Heart left ventricle (tissue), 16 donors: ENCODE data around the gene PCNX1. TPM values are rescaled to one million over a fixed set of nuclear protein-coding genes. Genes with fewer than 3 reads are reported as not detected.

Source experiments
- ATAC-seq, 4 donors: fragments of 200-7000 bp; cut with Tn5 transposase; one replicate each; pipeline ENCODE4 v1.9.1; 2020 to 2022; ENCODE audit warnings: moderate library complexity in 4 of 4, mild to moderate bottlenecking in 3 of 4, moderate number of reproducible peaks in 1 of 4
- DNase-seq, 5 donors: peaks; one replicate each; pipeline ENCODE4 v3.0.0-alpha.2; 2020
- H3K27ac ChIP-seq, 12 donors: fragments of 200-600 bp; sonication (generic) in 4 of 12; one replicate each; pipeline versions ENCODE4 v1.5.0 to v1.8.0; 2016 to 2022; ENCODE audit warnings: mild to moderate bottlenecking in 2 of 12
- H3K27me3 ChIP-seq, 9 donors: fragments of 200-600 bp; sonication (generic) in 2 of 9; one replicate each; pipeline versions ENCODE4 v1.5.1 to v1.8.0; 2016 to 2022; ENCODE audit warnings: mild to moderate bottlenecking in 3 of 9
- H3K36me3 ChIP-seq, 9 donors: fragments of 200-600 bp; sonication (generic) in 2 of 9; one replicate each; pipeline versions ENCODE4 v1.5.0 to v1.8.0; 2018 to 2022; ENCODE audit warnings: mild to moderate bottlenecking in 2 of 9
- H3K4me1 ChIP-seq, 12 donors: fragments of 200-600 bp; sonication (generic) in 4 of 12; one replicate each; pipeline versions ENCODE4 v1.5.0 to v1.8.0; 2016 to 2022; ENCODE audit warnings: mild to moderate bottlenecking in 3 of 12
- H3K4me3 ChIP-seq, 12 donors: fragments of 200-600 bp; sonication (generic) in 4 of 12; one replicate each; pipeline versions ENCODE4 v1.5.0 to v1.8.0; 2017 to 2022; ENCODE audit warnings: mild to moderate bottlenecking in 9 of 12, moderate library complexity in 4 of 12
- H3K9me3 ChIP-seq, 12 donors: fragments of 200-600 bp; sonication (generic) in 4 of 12; one replicate each; pipeline versions ENCODE4 v1.5.0 to v1.8.0; 2016 to 2022; ENCODE audit warnings: mild to moderate bottlenecking in 1 of 12
- POLR2A ChIP-seq, 2 donors: fragments of 450-650 bp; IDR thresholded peaks; one replicate each; pipeline ENCODE4 v1.6.1; 2017; ENCODE audit warnings: antibody characterized with exemption in 2 of 2, mild to moderate bottlenecking in 2 of 2, moderate library complexity in 2 of 2
- WGBS, 4 donors: extraction: QIAGEN DNeasy Blood & Tissue Kit in 2 of 4; methylation state at CpG; one replicate each; pipeline versions ENCODE4 v1.1.5 to v1.1.7; 2013 to 2018; 5-methylcytosine and 5-hydroxymethylcytosine counted together
- intact Hi-C, 10 donors: fragments of 100-400 bp; cut with DNase I; formaldehyde crosslinking; loops; one replicate each; pipeline versions ENCODE4 v1.11.1 to v1.14.2; 2022
- polyA plus RNA-seq, 2 donors: library from polyadenylated mRNA; stranded (reverse); fragments of 200-250 nt; gene quantifications; one replicate each; pipeline ENCODE4 v1.2.3, GENCODE V29; 2013
- total RNA-seq, 9 donors: library from RNA; depleted of rRNA in 2 of 9; stranded (reverse); fragments of >200 nt in 2 of 9; fragmentation: NEBNext Ultra II Directional in 3 of 9; extraction: Animal tissue kit (Norgen Biotek cat#: 25700) in 3 of 9; gene quantifications; one replicate each; pipeline versions ENCODE4 v1.1.0 to v1.2.4, GENCODE V29; 2016 to 2023
- TF ChIP-seq, protein P1 (sequence below), 12 donors: fragments of 200-600 bp; sonication (generic) in 4 of 12; IDR thresholded peaks; one replicate each; pipeline versions ENCODE4 v1.5.0 to v1.8.0; 2018 to 2022; ENCODE audit warnings: antibody characterized with exemption in 12 of 12, mild to moderate bottlenecking in 5 of 12
- donor health status: ischemic (EF 13 %, LVEDD 7.1; RV severe dilation, severe dysfunction).
- donor health status: healthy with polysubstance abuse.
- donor health status: DM: no; HTN: yes; CAD: no.
- donor health status: DM: no; HTN: no; CAD: no.
- donor health status: ischemic (EF 25% LVEDD 6.9; RV normal size, moderate dysfunction).
- donor health status: ischemic (EF 25% LVEDD 5.7; RV mildly dilated, moderate dysfunction).
- donor health status: healthy.
- donor health status: DM: yes; HTN: yes; CAD: no.
- donor health status: ischemic (EF 35%, LVEDD 5.7; RV mildly dilated, moderate dysfunction).
- donor health status: nonischemic (EF 11% LVEDD 7.7; RV severe dilation, severe dysfunction).
- donor health status: DM: yes; HTN: yes; CAD: no.
- donor health status: PGD.
- donor health status: ischemic (EF 29% LVEDD 5.4; RV normal size, mild dysfunction).
- donor health status: nonischemic (EF 23%, LVEDD 6.1; RV moderate dilation, normal function).

Gene PCNX1
- total and polyA plus RNA-seq, 11 donors = 6.1 to 64.7 (median 52.7) TPM

DNA sequence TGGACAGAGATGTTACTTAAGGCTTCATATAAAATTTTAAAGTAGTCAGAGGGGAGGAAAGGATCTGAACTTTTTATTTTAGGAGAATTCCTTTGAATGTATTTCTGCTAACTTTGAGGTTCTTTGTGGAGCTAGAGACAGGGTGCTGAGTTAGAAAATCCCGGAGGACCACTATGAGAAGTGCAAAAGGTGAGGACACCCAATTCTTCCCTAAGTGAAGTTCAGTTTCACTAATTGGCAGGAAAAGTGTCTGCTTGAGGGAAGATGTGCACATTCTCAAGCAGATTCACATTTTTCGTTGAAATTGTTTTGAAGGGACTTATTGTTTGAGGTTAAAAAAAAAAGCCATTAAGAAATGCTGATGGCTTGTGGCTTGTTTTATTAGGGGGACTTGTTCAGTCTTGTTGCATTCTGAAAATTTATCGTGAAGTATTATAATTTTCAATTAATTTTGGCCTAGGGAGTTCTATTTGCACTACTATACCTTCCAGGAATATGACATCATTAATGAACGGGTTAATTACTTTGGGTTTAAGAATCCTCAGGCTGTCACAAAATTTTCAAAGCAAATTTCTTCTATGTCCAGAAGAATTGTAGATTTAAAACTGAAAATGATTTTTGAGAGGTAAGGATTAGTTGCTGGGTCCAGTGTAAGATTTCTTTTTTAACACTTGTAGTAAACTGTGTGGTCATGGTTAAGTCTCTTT is 1.8 kb downstream of the PCNX1 start:
- 40 to 46% (median 43%) methylated on average over 4 of the region's 4 CpGs for WGBS, 4 donors
- no peaks in the 10 kb centered on the region for H3K36me3 ChIP-seq
- no peak for ATAC-seq

DNA sequence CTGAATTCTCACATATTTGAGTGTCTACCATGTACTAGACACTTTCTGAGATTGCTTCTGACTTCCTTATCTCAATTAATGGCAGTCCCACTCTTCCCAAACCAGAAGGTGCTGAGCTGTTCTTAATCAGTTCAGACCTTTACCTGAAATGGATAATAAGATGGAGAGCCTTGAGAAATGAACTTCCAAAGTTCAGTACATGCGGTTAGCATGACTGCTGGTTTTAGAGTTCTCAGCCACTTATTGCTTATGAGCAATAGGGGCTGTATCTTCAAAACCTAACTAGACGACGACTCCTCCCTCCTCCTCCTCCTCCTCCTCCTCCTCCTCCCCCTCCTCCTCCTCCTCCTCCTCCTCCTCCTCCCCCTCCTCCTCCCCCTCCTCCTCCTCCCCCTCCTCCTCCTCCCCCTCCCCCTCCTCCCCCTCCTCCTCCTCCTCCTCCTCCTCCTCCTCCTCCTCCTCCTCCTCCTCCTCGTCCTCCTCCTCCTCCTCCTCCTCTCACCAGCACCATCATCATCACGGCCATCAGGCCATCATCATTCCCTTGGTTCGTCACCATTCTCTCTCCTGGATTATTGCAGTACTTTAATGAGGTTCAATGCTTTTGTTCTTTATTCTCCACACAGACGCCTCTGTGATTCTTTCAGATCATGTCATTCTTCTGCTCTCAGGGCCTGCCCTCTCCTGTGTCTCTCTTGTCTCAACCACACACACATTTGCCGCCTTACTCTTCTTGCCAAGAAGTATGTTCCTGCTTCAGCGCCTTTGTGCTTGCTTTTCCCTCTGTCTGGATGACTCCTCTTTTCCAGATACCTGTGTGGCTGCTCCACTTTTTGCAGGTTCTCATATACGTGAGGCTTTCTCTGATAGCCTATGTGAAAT is 2.7 kb downstream of the PCNX1 start:
- ATAC-seq (no peak), DNase-seq (no peak)
- Histone ChIP-seq H3K36me3 (no peaks in the 10 kb centered on the region), H3K4me1 (peaks cover 0 to 63% (median 49%) of the 10 kb centered on the region in 12 donors), H3K9me3 (no peaks in the 10 kb centered on the region), H3K27me3 (no peaks in the 10 kb centered on the region), H3K4me3 (peak overlapping the region in 7 of 12 donors; percentile 80 to 99 (median 91)), H3K27ac (peak overlapping the region in 3 of 12 donors; percentile 92 to 98 (median 95))
- intact Hi-C loops = loop anchor here (2.0 to 5.0 kb wide), 5 partner anchors 47 to 93 kb away; no protein-coding TSS in a partner anchor
- TF ChIP-seq POLR2A (IDR thresholded peaks at IDR 0.05) = no peak
- TF ChIP-seq, protein P1, sequence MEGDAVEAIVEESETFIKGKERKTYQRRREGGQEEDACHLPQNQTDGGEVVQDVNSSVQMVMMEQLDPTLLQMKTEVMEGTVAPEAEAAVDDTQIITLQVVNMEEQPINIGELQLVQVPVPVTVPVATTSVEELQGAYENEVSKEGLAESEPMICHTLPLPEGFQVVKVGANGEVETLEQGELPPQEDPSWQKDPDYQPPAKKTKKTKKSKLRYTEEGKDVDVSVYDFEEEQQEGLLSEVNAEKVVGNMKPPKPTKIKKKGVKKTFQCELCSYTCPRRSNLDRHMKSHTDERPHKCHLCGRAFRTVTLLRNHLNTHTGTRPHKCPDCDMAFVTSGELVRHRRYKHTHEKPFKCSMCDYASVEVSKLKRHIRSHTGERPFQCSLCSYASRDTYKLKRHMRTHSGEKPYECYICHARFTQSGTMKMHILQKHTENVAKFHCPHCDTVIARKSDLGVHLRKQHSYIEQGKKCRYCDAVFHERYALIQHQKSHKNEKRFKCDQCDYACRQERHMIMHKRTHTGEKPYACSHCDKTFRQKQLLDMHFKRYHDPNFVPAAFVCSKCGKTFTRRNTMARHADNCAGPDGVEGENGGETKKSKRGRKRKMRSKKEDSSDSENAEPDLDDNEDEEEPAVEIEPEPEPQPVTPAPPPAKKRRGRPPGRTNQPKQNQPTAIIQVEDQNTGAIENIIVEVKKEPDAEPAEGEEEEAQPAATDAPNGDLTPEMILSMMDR (IDR thresholded peaks at IDR 0.05) = no peak
- 76 to 85% (median 77%) methylated on average over 9 of the region's 10 CpGs for WGBS, 4 donors

More for the DNA sequence above, 1.8 kb downstream of the PCNX1 start:
- H3K27ac ChIP-seq = peak overlapping the region; percentile 80 to 98 (median 94)
- TF ChIP-seq, protein P1 (IDR thresholded peaks at IDR 0.05) = no peak
- no peak for TF ChIP-seq POLR2A (IDR thresholded peaks at IDR 0.05)
- H3K4me1 ChIP-seq = peaks cover 0 to 71% (median 57%) of the 10 kb centered on the region in 12 donors
- intact Hi-C loops = loop anchor here (5.0 kb wide), 4 partner anchors 48 to 92 kb away; no protein-coding TSS in a partner anchor
- H3K4me3 ChIP-seq = peak overlapping the region; percentile 78 to 99 (median 94)
- H3K9me3 ChIP-seq = no peaks in the 10 kb centered on the region
- no peaks in the 10 kb centered on the region for H3K27me3 ChIP-seq
- DNase-seq = no peak

DNA sequence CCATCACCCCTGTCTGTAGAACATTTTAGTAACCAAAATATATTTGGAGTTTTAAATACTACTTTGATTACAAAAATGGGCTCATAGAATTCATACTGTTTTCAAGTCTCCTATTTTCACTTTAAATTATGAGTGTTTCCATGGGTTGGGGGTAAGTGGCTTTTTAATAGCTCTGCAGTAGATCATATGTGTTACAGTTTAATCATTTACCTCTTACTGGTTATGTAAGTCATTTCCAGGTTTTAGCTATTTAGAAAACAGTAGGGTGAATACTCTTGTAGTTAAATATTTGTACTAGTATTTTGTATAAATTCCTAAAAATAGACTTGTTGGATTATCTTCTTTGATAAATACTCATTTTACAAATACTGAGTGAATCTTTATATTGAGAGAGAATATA is 8.2 kb downstream of the PCNX1 start:
- Histone ChIP-seq H3K27ac (no peak overlapping the region), H3K4me1 (peaks cover 0 to 77% (median 36%) of the 10 kb centered on the region in 12 donors), H3K36me3 (peaks cover 0 to 7% (median 0%) of the 10 kb centered on the region in 9 donors), H3K9me3 (no peaks in the 10 kb centered on the region), H3K27me3 (no peaks in the 10 kb centered on the region), H3K4me3 (no peak overlapping the region)
- no peak for ATAC-seq
- no peak for DNase-seq
- intact Hi-C loops = no loop called here
- TF ChIP-seq POLR2A (IDR thresholded peaks at IDR 0.05) = no peak
- TF ChIP-seq, protein P1 (IDR thresholded peaks at IDR 0.05) = no peak

DNA sequence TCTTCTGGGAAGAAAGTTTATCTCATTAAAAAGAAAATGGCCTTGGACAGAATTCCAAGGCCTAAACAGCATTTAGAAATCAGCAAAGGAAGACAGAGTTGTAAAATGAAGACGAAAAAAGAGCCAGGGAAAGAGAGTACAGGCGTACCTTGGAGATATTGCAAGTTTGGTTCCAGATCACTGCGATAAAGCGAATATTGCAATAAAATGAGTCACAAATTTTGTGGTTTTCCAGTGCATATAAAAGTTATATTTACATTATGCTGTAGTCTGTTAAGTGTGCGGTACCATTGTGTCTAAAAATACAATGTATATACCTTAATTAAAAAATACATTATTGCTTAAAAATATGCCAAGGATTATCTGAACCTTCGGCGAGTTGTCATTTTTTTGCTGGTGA is 9.0 kb downstream of the PCNX1 start:
- TF ChIP-seq, protein P1 (IDR thresholded peaks at IDR 0.05) = no peak
- TF ChIP-seq POLR2A (IDR thresholded peaks at IDR 0.05) = no peak
- DNase-seq (no peak), ATAC-seq (no peak)
- Histone ChIP-seq H3K4me1 (peaks cover 0 to 77% (median 34%) of the 10 kb centered on the region in 12 donors), H3K27me3 (no peaks in the 10 kb centered on the region), H3K4me3 (no peak overlapping the region), H3K9me3 (no peaks in the 10 kb centered on the region), H3K27ac (no peak overlapping the region), H3K36me3 (peaks cover 0 to 7% (median 0%) of the 10 kb centered on the region in 9 donors)
- 92 to 95% (median 94%) methylated on average over 7 of the region's 7 CpGs for WGBS, 4 donors
- intact Hi-C loops = no loop called here
